NB4 (cell line): ENCODE results near the gene OMA1.

Source experiments
- DNase-seq: peaks from one replicate; pipeline ENCODE4 v3.0.0; 2010; ENCODE audit warnings: low read depth
- H3K4me3 ChIP-seq: one replicate; pipeline ENCODE4 v1.5.1; 2011; ENCODE audit warnings: mild to moderate bottlenecking, low read depth, low read length, moderate library complexity
- CTCF ChIP-seq: IDR thresholded peaks from one replicate; pipeline ENCODE4 v1.5.1; 2012; ENCODE audit warnings: low read depth, low read length
- MAX ChIP-seq: IDR thresholded peaks from 2 replicates; pipeline ENCODE4 v1.6.1; 2011; ENCODE audit warnings: low read depth, low read length
- MYC ChIP-seq: IDR thresholded peaks from 2 replicates; pipeline ENCODE4 v1.6.1; 2011; ENCODE audit warnings: low read depth, low read length
- POLR2A ChIP-seq: IDR thresholded peaks from 2 replicates; pipeline ENCODE4 v1.6.1; 2011; ENCODE audit warnings: mild to moderate bottlenecking; ENCODE audit not compliant: insufficient read length; ENCODE audit errors: extremely low read depth

OMA1 gene

DNA sequence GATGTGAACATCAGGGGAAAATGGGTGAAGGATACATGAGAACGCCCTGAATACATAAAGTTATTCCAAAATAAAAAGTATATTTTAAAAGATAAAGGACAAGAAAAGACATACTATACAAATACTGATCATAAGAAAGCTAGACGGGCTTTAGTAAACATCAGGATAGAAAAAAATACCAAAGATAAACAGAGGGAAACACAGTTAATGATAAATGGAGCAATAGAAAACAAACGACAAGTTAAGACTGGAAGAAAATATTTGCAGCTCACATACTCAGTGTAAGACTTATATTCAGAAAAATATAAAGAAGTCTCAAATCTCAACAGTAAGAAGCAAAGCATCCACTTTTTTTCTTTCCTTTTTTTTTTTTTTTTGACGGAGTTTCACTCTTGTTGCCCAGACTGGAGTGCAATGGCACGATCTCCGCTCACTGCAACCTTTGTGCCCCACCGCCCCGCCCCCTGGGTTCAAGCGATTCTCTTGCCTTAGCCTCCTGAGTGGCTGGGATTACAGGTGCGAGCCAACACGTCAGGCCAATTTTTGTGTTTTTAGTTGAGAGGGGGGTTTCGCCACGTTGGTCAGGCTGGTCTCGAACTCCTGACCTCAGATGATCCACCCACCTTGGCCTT, 94.8 kb downstream of the OMA1 start:
- no peak overlapping the region for H3K4me3 ChIP-seq
- DNase-seq, result no peak
- TF ChIP-seq POLR2A (no peak), MYC (no peak), CTCF (no peak)

GRCh38 chr1:58447886-58448285, 98.6 kb downstream of the OMA1 start:
- TF ChIP-seq POLR2A, result no peak
- TF ChIP-seq CTCF, result no peak
- TF ChIP-seq MAX, result no peak
- no peak for TF ChIP-seq MYC

GRCh38 chr1:58447042-58447441, 99.5 kb downstream of the OMA1 start:
- no peak overlapping the region for H3K4me3 ChIP-seq
- DNase-seq, result no peak
- no peak for TF ChIP-seq CTCF
- no peak for TF ChIP-seq MYC
- TF ChIP-seq POLR2A, result no peak
- TF ChIP-seq MAX, result no peak

More at GRCh38 chr1:58447886-58448285, 98.6 kb downstream of the OMA1 start:
- DNase-seq, result no peak
- no peak overlapping the region for H3K4me3 ChIP-seq

DNA sequence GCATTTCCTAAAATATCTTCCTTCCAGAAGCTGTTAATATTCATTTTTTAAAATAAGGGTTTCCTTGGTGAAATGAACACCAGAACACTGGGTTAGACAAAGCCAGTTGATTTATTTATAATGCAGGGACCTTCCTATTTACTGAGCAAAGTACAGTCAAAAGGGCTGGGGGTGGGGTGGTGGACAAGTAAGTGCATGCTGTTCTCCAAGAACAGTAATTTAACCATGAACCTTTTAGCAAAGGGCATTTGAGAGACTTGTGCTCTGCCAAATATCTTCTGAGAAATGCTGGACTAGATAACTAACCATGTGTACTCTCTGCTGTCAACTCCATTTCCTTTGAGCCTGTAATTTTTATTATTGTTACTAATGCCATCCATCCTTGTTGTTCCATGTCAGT, 100.2 kb downstream of the OMA1 start:
- DNase-seq, result no peak
- no peak for TF ChIP-seq CTCF
- TF ChIP-seq MYC, result no peak
- TF ChIP-seq POLR2A, result no peak
- TF ChIP-seq MAX, result no peak
- no peak overlapping the region for H3K4me3 ChIP-seq

- DNase-seq, result no peak
- H3K4me3 ChIP-seq, result no peak overlapping the region
- TF ChIP-seq CTCF, result no peak
- TF ChIP-seq MYC, result no peak
- no peak for TF ChIP-seq POLR2A
- no peak for TF ChIP-seq MAX
Measured at GRCh38 chr1:58443986-58444868, 102.3 kb downstream of the OMA1 start.
